GM18498 (cell line): ENCODE measurements around the gene TRIM31.

ENCODE experiments used
- ATAC-seq: cut with Tn5 transposase; IDR thresholded peaks from one replicate; pipeline ENCODE4 v1.9.1; 2021; ENCODE audit warnings: mild to moderate bottlenecking, moderate library complexity; ENCODE audit not compliant: unreplicated experiment

TRIM31 gene

DNA sequence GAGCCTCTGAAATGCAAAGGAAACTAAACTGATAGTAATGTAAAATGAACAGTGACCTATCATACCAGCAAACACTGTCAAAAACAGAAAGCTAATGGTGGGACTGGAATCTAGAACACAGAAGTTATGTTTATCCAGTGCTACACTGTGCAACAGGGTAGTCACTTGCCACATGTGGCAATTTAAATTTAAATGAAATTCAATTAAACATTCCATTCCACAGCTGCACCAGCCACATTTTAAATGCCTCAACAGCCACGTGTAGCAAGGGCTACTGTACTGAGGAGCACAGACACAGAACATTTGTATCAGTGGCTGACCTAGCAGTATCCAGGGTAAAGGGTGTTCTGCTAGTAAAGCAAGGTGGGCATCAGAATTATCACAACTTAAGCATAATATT, 57.4 kb downstream of the TRIM31 start:
- ATAC-seq: no peak

GRCh38 chr6:30053682-30054081, 59.2 kb downstream of the TRIM31 start:
- no peak for ATAC-seq
